ENCODE data around the gene PTPN6.

GRCh38 chr12:6943722-6944380 is 7.3 kb upstream of the PTPN6 start, which contains the start of the genes C12orf57 and RNU7-1:
- peak in 1 of 5 experiments; percentile 18 for TF ChIP-seq CTCF (IDR thresholded peaks at IDR 0.05)
- TF ChIP-seq POLR2A (IDR thresholded peaks at IDR 0.05) = peak in 1 of 2 donors; percentile 84
- TF ChIP-seq EP300 (IDR thresholded peaks at IDR 0.05) = peak; percentile 58 to 98

Data from tibial nerve (tissue), 4 donors.